SKM-1 (cell line): ENCODE data around the gene CTNNA1.

Source experiments
- DNase-seq: peaks from one replicate; lab custom pipeline; 2025; ENCODE audit not compliant: unreplicated experiment; lab: John Stamatoyannopoulos, UW

Gene CTNNA1

GRCh38 chr5:138844812-138845513 lies 91.7 kb downstream of the CTNNA1 start:
- no peak for DNase-seq

GRCh38 chr5:138849439-138849838 lies 96.2 kb downstream of the CTNNA1 start:
- DNase-seq: no peak

- no peak for DNase-seq
These were observed 96.7 kb downstream of the CTNNA1 start for GRCh38 chr5:138849882-138850281.

GRCh38 chr5:138850865-138851435 lies 97.7 kb downstream of the CTNNA1 start:
- no peak for DNase-seq

- DNase-seq: no peak
These were observed 99.9 kb downstream of the CTNNA1 start for GRCh38 chr5:138853132-138853531.

- no peak for DNase-seq
These were observed 113.8 kb downstream of the CTNNA1 start for GRCh38 chr5:138867011-138867410.

GRCh38 chr5:138869038-138869437 lies 115.8 kb downstream of the CTNNA1 start:
- DNase-seq: no peak

- no peak for DNase-seq
These were observed 116.7 kb downstream of the CTNNA1 start for GRCh38 chr5:138869763-138870500.

- DNase-seq: no peak
These were observed 117.4 kb downstream of the CTNNA1 start for GRCh38 chr5:138870611-138871010.

- no peak for DNase-seq
These were observed 119.7 kb downstream of the CTNNA1 start for GRCh38 chr5:138872841-138873465.

GRCh38 chr5:138873466-138874221 lies 120.4 kb downstream of the CTNNA1 start:
- DNase-seq: no peak

GRCh38 chr5:138874241-138874640 lies 121.0 kb downstream of the CTNNA1 start:
- DNase-seq: no peak

GRCh38 chr5:138874771-138875551 lies 121.7 kb downstream of the CTNNA1 start, which contains the start of gene LRRTM2:
Gene LRRTM2 (minus strand): TSS chr5:138875335. CDS start chr5:138874911, 424 bp downstream.
- no peak for DNase-seq

- DNase-seq: no peak
These were observed 122.3 kb downstream of the CTNNA1 start for GRCh38 chr5:138875552-138875875.

GRCh38 chr5:138875946-138876345 lies 122.7 kb downstream of the CTNNA1 start:
- DNase-seq: no peak

- no peak for DNase-seq
These were observed 123.6 kb downstream of the CTNNA1 start for GRCh38 chr5:138876811-138877210.

- no peak for DNase-seq
These were observed 125.4 kb downstream of the CTNNA1 start for GRCh38 chr5:138878437-138879235.

- no peak for DNase-seq
These were observed 130.0 kb downstream of the CTNNA1 start for GRCh38 chr5:138883211-138883610.

- DNase-seq: no peak
These were observed 130.9 kb downstream of the CTNNA1 start for GRCh38 chr5:138884094-138884493.
